Measurements from ENCODE around the gene COMMD3.
"Not testable (repeated sequence)": the region's sequence is repeated elsewhere in the genome, so short reads cannot be mapped to it uniquely, and the experiment has no call there.

The COMMD3 gene

DNA sequence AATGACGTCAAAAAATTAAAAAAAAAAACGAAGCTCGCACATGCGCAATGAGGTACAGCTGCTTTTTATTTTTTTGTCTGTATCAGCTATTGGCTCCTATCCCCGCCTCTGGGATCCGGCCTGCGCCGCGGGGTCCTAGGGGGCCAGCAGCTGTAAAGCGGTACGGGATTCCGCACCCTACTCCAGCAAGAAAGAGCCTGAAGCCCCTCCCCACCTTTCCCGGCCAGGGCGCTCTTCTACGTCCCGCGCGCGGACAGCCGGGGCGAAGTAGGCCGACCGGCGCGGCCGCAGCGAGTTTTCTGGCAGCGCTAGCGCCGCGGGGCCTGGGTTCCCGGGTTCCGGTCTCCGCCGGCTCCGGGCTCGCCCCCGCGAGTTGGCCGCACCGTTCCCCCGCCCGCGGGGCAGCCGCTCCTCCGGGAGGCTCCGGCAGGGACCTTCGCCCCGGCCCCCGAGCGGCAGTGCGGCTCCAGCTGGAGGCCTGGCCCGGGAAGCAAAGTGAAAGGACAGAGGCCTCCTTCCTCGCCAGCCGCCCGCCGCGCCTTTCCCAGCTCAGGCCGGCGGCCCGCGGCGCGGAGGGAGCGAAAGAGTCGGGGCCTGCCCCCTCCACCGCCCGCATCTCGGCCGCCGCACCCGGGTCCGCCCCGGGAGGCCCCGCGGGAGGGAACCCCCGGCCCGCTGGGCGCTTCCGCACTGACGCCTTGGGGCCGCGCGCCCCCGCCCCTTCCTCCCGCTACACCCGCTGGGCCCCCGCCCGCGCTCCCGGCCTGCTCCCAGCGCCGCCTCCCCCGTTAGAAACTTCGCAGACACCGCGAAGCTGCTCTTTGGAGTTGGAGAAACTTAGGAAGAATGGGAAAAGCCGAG, 24.4 kb downstream of the COMMD3 start:
- DNase-seq = no peak

DNA sequence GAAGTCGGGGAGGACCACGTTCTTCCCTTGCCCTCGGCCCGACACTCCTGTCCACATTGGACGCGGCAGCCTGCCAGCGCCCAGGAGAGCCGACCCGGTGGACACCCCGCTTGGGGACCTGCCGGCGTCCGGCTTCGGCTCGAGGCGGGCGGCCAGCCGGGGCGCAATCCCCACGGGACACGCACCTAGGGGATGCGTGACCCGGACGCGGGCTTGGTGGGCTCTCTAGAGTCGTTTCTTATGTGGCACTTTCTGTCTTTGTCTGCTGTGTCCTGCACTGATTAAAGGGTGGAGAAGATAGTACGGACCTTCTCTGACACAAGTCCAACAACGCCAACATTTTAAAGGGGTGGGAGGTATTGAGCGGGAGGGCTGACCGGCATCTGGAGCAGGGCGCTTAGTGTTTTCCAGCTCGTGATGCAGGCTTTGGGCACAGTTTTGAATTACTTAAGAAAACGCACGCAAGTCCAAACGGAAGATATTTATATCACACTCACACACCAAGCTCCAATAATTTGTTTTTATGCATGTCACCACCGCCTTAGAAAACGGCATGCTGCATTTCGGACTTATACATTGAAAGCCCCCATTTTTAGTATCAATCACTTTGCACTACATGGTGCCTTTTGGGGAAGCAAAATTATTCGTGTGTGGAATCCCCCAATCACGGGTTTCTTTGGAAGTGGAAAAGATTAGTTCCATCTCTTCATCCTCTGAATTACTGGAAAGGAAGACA, 25.2 kb downstream of the COMMD3 start:
- no peak for DNase-seq

DNA sequence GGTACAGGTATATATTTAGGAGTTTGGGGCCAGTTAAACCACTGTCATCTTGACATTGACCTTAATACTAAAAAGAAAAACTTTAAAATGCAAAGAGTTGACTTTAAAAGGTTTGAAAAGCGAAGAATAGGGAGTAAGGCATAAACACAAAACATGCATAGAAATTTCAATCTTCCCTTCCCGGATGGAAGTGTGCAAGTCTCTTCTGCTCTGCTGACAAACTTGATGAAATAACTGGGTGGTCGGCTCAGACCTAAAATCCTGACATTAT, 25.7 kb downstream of the COMMD3 start:
- no peak for DNase-seq

DNA sequence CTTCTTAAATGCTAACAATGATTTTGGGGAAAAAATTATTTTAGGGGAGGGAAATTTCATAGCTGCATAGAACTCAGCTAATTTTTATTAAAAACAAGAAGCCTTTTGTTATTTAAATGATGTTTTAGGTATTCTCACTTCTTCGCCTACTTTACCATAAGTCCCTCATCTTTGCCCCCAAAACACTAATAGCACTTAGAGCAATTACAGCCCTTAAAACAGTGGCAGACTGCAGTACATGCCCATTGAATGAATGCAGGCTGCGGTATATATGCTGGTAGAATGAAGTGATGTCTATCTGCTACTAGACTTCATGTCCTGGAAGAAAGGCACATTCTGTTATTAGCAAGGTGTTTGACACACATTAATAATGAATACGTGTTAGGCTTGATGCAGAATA, 26.2 kb downstream of the COMMD3 start:
- DNase-seq = no peak

DNA sequence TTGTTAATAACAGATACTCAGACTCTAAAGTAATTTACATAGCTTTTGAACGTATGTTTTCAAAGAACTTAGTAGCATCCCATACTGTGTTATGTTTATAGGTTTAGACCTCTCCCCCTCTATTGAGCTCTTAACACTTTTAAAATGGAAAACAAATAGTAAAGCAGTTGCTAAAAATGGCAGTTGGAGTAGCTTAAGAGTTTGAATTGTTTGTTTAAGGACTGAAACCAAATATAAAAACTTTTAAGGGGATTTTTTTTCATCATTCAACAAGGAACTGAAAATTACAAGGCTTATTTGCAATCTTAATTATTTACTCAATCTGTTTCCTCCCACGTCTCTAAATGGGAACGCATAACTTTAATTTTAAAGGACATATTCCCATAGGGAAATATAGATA, 27.5 kb downstream of the COMMD3 start:
- no peak for DNase-seq

DNA sequence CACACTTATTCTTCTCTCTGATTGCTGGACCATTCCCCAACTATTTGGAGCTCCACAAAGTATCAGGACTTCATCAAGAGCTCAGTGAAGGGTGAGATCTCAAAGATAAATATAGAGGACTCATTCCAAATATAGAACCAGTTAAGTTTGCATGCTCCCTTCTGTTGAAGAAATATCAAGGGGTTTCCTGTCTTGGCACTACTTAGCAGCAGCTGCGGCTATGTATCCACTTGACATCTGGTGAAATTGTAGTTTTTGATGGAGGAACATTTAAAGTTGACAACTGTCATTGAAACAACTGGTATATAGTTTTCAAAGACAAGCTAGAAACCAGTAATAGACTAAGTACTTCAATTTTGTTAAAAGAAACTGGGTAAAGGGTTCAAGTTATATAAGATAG, 28.1 kb downstream of the COMMD3 start:
- DNase-seq = no peak

DNA sequence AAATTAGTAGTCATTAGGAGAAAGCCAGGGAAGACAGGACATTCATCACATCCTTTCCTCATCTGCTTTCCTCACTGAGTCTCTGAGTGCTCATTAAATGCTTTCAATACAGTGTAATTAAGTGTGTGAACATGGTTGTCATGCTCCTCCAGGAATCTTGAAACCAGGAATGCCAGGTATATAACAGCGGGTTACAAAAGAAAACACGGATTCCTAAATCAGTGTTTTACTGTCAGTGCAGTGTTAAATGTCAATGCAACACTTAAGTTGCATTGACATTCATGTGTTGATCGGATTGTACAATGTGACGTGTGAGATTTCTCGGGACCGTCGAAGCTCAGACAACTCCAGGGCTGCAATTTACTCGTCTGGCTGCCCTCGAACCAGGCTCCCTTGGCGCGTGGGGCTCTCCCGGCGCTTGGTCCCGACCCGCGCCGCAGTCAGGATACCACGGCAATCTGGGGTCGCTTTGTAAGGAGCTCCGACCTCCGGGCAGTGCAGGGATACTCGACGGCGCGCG, 28.7 kb downstream of the COMMD3 start:
- DNase-seq = no peak

DNA sequence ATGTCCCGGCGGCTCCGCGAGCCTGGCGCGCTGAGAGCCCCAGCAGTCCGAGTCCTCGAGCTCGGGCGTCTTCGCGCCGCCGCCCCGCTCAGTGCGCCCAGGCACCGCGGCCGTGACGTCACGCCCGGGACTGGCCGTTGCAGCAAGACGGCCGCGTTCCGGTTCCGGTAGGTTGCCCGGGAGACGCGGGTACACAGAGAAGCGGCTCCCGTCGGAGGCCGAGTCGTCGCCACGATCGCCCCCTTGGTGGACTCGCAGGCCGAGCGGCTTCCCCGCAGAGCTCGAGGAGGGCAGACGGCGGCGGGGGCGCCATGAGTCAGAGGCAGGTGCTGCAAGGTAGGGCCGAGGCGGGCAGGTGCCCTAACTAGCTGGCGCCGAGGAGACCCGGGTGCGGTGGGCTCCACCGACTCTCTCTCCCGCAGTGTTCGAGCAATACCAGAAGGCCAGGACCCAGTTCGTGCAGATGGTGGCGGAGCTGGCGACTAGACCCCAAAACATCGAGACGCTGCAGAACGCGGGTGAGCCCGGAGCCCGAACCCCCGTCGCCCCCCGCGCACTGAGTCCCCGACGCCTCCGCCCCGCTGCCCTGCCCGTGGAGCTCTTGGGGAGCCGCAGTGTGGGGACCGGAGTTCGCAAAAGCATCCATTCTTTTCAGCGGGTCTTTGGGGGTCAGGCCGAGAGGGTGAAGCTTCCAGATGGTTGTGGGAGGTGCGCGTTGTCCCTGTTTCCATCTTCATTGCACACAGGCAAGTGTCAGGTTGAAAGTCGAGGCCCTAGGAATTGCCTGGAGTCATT, 29.3 kb downstream of the COMMD3 start, which contains the start of gene SPAG6:
Gene SPAG6, plus strand, starts transcription at position 196 of the 795 bp plus-strand sequence. Its CDS starts 116 bp downstream, at position 312.
- no peak for DNase-seq

DNA sequence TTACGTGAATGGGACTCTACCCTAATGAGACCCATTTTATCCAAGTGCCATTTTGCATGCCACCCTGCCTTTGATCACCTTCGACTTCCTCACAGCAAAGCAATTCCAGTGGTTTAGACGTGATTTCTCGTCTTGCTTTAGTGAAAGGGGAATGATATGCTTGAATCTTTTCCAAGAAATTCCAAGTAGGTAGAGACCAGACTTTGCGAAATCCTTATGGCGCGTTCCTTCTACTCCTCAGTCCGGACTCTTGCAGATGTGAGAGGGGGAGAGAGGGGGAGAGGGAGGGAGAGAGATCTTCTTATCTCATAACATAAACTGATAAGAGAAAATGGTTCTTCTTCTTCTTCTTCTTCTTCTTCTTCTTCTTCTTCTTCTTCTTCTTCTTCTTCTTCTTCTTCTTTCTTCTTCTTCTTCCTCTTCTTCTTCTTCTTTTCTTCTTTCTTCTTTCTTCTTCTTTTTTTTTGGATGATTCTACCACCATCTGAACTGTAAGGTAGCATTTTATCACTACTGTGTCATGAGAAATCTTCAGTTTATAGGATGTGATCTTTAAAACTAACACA, 30.0 kb downstream of the COMMD3 start:
- DNase-seq = no peak

DNA sequence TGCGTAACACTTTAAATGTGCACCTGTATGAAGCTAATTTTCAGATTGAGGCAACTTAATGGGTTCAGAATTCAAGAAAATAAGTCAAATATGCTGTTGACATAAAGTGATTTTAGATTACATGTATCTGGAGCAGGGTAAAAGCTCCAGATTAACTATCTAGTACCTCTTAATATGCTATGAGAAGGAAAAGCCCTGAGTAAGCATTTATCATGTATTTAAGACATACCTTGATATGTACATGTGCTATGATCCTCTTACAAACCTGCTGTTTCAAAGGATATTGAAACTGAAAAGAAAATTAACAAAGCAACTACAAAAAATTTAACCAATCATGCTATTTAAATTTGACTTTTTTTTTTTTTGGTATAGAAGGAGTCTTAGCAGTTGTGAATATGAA, 33.6 kb downstream of the COMMD3 start:
- no peak for DNase-seq

DNA sequence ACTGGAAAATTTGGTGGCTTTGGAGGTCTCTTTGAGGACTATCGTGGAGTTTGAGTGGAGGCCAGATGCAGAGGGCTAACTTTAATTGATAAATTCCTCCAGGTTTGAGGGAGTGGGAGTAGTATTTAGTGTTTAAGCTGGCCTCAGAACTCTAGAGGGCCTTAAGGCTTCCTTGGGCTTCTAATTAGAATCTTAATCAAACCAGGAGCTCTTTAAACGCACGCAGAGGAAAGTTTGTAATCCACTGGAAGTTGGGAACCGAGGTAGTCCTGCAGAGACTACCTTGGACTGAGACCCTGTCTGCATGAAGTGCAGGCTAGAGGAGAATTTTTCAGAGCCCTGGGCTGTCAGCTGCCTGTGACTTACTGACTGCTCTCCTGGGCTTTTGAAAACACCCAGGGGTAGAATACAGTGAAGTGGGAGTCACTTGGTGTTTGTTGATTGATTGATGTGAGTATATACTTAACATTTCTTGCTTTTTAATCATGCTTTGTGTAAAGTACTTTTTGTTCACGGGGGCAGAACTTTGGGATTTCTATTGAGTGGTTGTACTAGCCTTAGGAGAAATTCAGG, 35.0 kb downstream of the COMMD3 start:
- no peak for DNase-seq

DNA sequence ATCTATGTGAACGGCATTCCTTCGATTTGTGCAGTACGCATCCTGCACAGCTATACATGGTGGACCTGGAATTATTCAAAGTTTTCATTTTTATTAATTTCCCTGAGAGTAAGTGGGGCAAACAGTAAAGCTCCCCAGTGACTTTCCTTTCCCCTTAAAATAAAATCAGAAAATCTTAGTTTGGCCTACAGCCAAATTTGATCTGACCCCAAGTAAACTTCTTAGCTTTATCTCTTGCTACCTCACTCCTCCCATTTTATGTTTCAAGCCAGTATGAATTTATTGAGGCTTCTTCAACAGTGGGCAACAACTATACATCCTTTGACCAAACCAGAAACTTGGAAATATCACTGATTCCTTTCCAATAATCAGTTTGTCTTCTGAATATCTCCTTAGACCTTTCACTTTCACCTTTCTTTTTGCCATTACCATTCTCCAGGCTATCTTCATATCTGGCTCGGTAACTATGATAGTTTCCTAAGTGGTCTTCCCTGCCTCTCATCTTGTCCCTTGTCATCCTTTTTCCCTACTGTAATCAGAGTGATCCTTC, 40.2 kb downstream of the COMMD3 start:
- DNase-seq = no peak

DNA sequence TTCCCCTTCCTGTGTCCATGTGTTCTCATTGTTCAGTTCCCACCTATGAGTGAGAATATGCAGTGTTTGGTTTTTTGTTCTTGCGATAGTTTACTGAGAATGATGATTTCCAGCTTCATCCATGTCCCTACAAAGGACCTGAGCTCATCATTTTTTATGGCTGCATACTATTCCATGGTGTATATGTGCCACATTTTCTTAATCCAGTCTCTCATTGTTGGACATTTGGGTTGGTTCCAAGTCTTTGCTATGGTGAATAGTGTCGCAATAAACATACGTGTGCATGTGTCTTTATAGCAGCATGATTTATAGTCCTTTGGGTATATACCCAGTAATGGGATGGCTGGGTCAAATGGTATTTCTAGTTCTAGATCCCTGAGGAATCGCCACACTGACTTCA, 41.6 kb downstream of the COMMD3 start:
- DNase-seq = not testable (repeated sequence)

DNA sequence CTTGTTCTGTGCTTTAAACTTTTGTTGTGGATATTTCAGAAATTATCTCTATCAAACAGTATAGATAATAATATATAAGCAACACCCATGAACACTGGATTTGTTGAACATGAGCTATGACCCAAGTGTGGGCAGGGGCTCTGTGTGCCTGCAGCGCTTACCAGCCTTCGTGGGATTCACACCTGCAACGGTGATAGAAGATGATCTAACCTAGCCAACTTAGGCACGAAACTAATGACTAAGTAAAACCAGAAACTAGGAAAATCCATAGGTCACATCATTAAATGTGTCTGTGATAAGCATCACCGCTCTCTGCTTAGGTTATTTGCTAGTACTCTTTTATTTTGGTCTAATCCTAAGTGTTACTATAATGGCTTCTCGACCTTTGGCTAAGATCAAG, 47.1 kb downstream of the COMMD3 start:
- no peak for DNase-seq

DNA sequence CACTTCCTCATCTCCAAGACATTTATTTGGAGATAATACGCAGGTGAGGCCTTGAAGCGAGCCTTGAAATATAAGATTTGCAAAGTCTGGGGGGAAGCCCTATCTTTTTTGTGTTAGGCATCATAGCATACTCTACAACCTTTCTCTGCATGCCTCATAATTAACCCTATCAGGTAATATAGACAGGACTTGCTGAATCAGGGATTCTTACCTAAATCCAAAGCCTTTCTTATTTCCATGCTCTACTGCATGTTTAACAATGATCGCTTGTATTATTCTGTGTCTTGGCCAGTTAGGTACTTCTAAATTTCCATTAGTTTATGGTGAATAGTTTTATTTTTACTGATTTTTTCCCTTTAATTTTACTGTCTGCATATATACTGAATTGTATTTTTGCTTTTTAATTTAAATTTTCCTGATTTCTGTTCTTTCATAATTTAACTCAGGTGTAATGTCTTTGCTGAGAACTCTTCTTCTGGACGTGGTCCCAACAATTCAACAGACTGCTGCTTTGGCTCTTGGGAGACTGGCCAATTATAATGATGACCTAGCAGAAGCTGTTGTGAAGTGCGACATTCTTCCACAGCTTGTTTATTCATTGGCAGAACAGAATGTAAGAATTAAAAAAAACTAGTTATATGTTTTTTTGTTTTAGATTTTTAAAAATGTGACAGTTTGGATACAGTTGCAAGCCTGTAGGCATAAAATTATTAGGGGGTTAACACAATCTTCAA, 48.4 kb downstream of the COMMD3 start:
- DNase-seq = no peak

DNA sequence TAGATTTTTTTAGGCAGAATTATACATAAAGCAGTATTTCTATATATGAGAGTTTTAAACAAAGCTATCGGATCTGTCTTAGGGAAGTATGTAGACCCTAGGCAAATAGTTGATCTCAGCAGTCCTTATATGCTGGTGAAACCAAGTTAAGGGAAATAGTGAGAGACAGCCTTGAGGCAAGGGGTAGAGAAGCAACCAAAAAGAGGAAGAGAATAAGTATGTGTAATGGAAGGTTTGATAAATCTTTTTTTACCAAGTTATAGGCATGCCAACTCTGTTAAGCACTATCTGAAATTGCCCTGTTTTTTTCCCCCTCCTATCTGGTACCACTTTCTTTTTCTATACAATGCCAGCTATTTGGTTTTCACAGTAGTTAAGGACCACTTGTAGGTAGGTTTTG, 49.0 kb downstream of the COMMD3 start:
- DNase-seq = peak; percentile 21 to 30

DNA sequence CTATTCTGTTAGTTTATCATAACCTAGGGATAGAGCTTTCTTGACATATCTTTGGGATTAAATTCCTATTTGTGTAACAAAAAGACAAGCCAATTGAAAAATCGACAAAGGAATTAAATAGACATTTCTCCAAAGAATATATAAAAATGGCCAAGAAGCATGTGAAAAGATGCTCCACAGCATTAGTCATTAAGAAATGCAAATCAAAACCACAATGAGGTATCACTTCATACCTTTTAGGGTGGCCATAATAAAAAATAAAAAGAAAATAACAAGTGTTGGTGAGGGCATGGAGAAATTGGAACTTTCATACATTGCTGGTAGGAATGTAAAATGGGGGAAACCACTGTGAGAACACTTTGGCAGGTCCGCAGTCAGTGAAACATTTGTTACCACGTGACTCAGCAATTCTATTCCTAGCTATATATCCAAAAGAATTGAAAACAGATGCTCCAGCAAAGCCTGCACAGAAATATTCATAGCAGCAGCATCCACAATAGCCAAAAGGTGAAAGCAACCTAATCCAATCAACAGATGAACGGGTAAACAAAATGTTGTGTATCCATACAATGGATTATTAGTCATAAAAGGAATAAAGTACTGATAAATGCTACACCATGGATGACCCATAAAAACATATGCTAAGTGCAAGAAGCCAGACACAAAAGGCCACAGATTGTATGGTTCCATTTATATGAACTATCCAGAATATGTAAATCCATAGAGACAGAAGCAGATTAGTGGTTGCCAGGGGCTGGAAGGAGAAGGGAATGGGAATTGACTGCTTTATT, 49.7 kb downstream of the COMMD3 start:
- no peak for DNase-seq

DNA sequence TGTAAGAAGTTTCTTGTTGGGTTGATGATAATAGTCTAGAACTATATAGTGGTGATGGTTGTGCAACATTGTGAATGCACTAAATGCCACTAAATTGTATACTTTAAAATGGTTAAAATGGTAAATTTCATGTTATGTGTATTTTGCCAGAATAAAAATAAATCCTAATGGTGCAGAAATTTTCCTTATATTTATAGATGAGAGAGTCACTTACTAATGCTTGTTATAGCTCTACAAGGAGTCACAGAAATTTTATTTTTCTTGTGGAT, 50.2 kb downstream of the COMMD3 start:
- DNase-seq = no peak

DNA sequence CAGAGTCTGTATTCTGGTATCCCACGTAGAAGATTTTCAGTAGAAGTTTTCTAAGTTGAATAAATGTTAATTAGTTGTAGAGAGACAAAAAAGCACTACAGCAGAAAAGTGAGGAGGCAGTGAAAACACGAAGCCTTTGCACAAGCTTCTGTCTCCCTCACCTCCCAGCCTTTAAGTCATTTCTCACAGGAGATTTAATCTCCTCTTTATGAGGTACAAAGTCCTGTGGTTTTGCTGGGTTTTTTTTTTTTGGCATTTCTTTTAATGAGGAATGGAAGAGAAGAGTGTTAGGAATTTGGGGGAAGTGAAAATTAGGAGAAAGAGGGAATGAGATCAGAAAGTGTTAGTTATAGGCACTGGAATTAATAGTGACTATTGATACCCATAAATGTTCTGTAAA, 50.6 kb downstream of the COMMD3 start:
- DNase-seq = no peak

DNA sequence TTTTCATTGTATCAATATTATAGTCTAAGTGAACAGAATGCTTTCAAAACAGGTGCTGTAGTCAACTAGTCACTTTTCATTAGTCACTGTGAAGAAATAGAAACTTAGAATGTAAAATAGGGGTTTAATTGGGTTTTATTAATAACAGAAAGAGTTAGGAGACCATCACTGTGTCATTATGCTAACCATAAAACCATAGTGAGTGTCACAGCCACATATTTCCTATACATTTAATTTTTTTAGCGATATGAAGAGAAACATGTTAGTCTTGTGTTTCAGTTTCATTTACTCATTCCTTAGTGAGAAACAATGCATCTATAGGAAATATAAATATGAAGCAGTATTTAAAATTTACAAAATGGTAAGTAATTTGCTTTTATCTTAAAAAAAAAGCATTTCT, 51.3 kb downstream of the COMMD3 start:
- DNase-seq = no peak

DNA sequence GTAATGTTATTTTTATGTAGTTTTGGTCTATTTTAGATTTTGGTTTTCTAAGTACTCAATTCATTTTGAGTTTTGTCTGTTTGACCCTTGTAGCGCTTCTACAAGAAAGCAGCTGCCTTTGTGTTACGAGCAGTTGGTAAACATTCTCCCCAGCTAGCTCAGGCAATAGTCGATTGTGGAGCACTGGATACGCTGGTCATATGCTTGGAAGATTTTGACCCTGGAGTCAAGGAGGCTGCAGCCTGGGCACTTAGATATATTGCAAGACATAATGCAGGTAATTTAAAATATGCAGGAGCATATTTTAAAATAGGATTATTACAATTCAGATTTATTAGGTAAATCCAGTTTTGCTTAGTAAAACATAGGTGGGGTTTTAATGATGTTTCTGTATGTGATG, 52.2 kb downstream of the COMMD3 start:
- DNase-seq = no peak
